Transverse colon (tissue), 4 donors: ENCODE data around the gene UBTF. TPM values are rescaled to one million over a fixed set of nuclear protein-coding genes. Genes with fewer than 3 reads are reported as not detected.

ENCODE experiments used
- DNase-seq: peaks from one replicate; pipeline ENCODE4 v3.0.0-alpha.2; 2019
- H3K27ac ChIP-seq, 4 donors: fragments of 200-600 bp; sonication (generic); 2 replicates each; pipeline ENCODE4 v1.5.1; 2016 to 2018; ENCODE audit warnings: inconsistent platforms in 4 of 4
- H3K27me3 ChIP-seq: fragments of 200-600 bp; sonication (generic); 2 replicates; pipeline ENCODE4 v1.5.1; 2017; ENCODE audit warnings: inconsistent platforms
- H3K36me3 ChIP-seq, 4 donors: fragments of 200-600 bp; sonication (generic); 2 replicates each; pipeline ENCODE4 v1.5.1; 2017 to 2019; ENCODE audit warnings: inconsistent platforms in 4 of 4
- H3K4me1 ChIP-seq, 4 donors: fragments of 200-600 bp; sonication (generic); 2 replicates each; pipeline ENCODE4 v1.5.1; 2017 to 2020; ENCODE audit warnings: inconsistent platforms in 4 of 4
- H3K4me3 ChIP-seq, 4 donors: fragments of 200-600 bp; sonication (generic); 1 replicate in 1 of 4; 2 replicates in 3 of 4; pipeline versions ENCODE4 v1.5.1 to v1.6.1; 2017 to 2019; ENCODE audit warnings: inconsistent platforms in 4 of 4
- H3K9me3 ChIP-seq, 2 donors: fragments of 200-600 bp; sonication (generic); 2 replicates each; pipeline ENCODE4 v1.5.1; 2017 to 2019; ENCODE audit warnings: inconsistent platforms in 2 of 2
- CTCF ChIP-seq, 5 experiments: fragments of 200-600 bp in 3 of 5; fragments of 450-650 bp in 2 of 5; sonication (generic) in 3 of 5; IDR thresholded peaks; 1 replicate in 2 of 5; 2 replicates in 3 of 5; pipeline ENCODE4 v1.5.1; 2016 to 2017; ENCODE audit warnings: antibody characterized with exemption in 5 of 5, inconsistent platforms in 3 of 5, mild to moderate bottlenecking in 2 of 5, moderate library complexity in 1 of 5
- EP300 ChIP-seq: sonication (generic); formaldehyde crosslinking; IDR thresholded peaks from one replicate; pipeline ENCODE4 v1.6.1; 2017; ENCODE audit warnings: antibody characterized with exemption, low read depth
- POLR2A ChIP-seq: fragments of 450-650 bp; IDR thresholded peaks from one replicate; pipeline ENCODE4 v1.6.1; 2016; ENCODE audit warnings: antibody characterized with exemption, mild to moderate bottlenecking, moderate library complexity
- POLR2AphosphoS5 ChIP-seq, 3 donors: sonication (generic); formaldehyde crosslinking; IDR thresholded peaks; one replicate each; pipeline ENCODE4 v1.6.1; 2016; ENCODE audit warnings: antibody characterized with exemption in 3 of 3
- WGBS, 2 donors: methylation state at CpG; one replicate each; pipeline ENCODE4 v1.1.5; 2018; ENCODE audit warnings: low coverage in 1 of 2; 5-methylcytosine and 5-hydroxymethylcytosine counted together
- in situ Hi-C, 4 donors: fragments of 200-750 bp; cut with MboI; loops; one replicate each; pipeline versions ENCODE4 v1.15.0 to v1.15.1; 2017; ENCODE audit warnings: low sequenced_read_pairs in 3 of 4, low pct_ligation_motif_present in 1 of 4, low pct_unique_long_range_greater_than_20kb in 1 of 4
- intact Hi-C: fragments of 100-400 bp; cut with DNase I; formaldehyde crosslinking; loops from one replicate; pipeline ENCODE4 v1.15.1; 2023; ENCODE audit warnings: low total_unique reads
- total RNA-seq, 4 donors: library from RNA; depleted of rRNA; stranded (reverse); fragments of >200 nt; gene quantifications; one replicate each; pipeline ENCODE4 v1.1.0, GENCODE V29; 2016

UBTF gene
- total RNA-seq, 4 donors from 2014 or later: 49.4 to 61.6 (median 60.4) TPM

GRCh38 chr17:44221862-44222111, 2.3 kb upstream of the UBTF start:
- 0% methylated on average over 17 of the region's 17 CpGs; no CpG with 5 or more reads in 1 of the 2 donors for WGBS, 2 donors
- intact Hi-C loops: no loop called here
- Histone ChIP-seq H3K4me3 (peak overlapping the region; percentile 25 to 98 (median 90)), H3K4me1 (peaks cover 25 to 41% (median 37%) of the 10 kb centered on the region in 4 donors), H3K9me3 (no peaks in the 10 kb centered on the region), H3K27ac (peak overlapping the region; percentile 99 to 100 (median 100)), H3K36me3 (no peaks in the 10 kb centered on the region), H3K27me3 (no peaks in the 10 kb centered on the region)
- TF ChIP-seq POLR2A (no peak), CTCF (IDR thresholded peaks at IDR 0.05) (no peak), POLR2AphosphoS5 (IDR thresholded peaks at IDR 0.05) (no peak), EP300 (no peak)
- no peak for DNase-seq
- in situ Hi-C loops: no loop called here

GRCh38 chr17:44221084-44221861, 1.8 kb upstream of the UBTF start:
- Histone ChIP-seq H3K9me3 (no peaks in the 10 kb centered on the region), H3K36me3 (peaks cover 0 to 2% (median under 1%) of the 10 kb centered on the region in 4 donors), H3K27me3 (no peaks in the 10 kb centered on the region), H3K27ac (peak overlapping the region; percentile 99 to 100 (median 100)), H3K4me3 (peak overlapping the region; percentile 25 to 98 (median 90)), H3K4me1 (peaks cover 30 to 45% (median 39%) of the 10 kb centered on the region in 4 donors)
- in situ Hi-C loops (no loop called here), intact Hi-C loops (no loop called here)
- peak in 1 of 5 experiments; percentile 19 for TF ChIP-seq CTCF (IDR thresholded peaks at IDR 0.05)
- peak in 2 of 3 donors; percentile 43 to 65 for TF ChIP-seq POLR2AphosphoS5 (IDR thresholded peaks at IDR 0.05)
- TF ChIP-seq POLR2A: peak; percentile 69
- no peak for TF ChIP-seq EP300
- WGBS, 2 donors: 0 to 1% methylated on average over 8 to 54 of the region's 54 CpGs
- peak; percentile 79 for DNase-seq

- peak overlapping the region; percentile 99 to 100 (median 100) for H3K27ac ChIP-seq
- peaks cover 31 to 45% (median 39%) of the 10 kb centered on the region in 4 donors for H3K4me1 ChIP-seq
- peaks cover 0 to 9% (median 5%) of the 10 kb centered on the region in 4 donors for H3K36me3 ChIP-seq
- no peaks in the 10 kb centered on the region for H3K27me3 ChIP-seq
- WGBS, 2 donors: 0% methylated on average over 1 to 63 of the region's 108 CpGs
- in situ Hi-C loops (no loop called here), intact Hi-C loops (no loop called here)
- no peaks in the 10 kb centered on the region for H3K9me3 ChIP-seq
- no peak for TF ChIP-seq CTCF (IDR thresholded peaks at IDR 0.05)
- peak; percentile 15 for TF ChIP-seq POLR2A
- H3K4me3 ChIP-seq: peak overlapping the region; percentile 84 to 98 (median 98)
- peak; percentile 42 for DNase-seq
These were observed 973 bp upstream of the UBTF start for GRCh38 chr17:44220213-44221083.

- peaks cover 31 to 42% (median 37%) of the 10 kb centered on the region in 4 donors for H3K4me1 ChIP-seq
- intact Hi-C loops: loop anchor here (2.0 kb wide), 1 partner anchor 106 kb away; the partner anchor contains the start of gene SLC25A39
- WGBS, 2 donors: 1% methylated on average over 22 of the region's 73 CpGs; no CpG with 5 or more reads in 1 of the 2 donors
- peak; percentile 69 for DNase-seq
- TF ChIP-seq POLR2A (peak; percentile 36), POLR2AphosphoS5 (IDR thresholded peaks at IDR 0.05) (peak in 2 of 3 donors; percentile 25 to 27), CTCF (IDR thresholded peaks at IDR 0.05) (peak; percentile 17 to 68 (median 48)), EP300 (no peak)
- peak overlapping the region; percentile 99 to 100 (median 100) for H3K27ac ChIP-seq
- H3K27me3 ChIP-seq: no peaks in the 10 kb centered on the region
- peaks cover 0 to 19% (median 7%) of the 10 kb centered on the region in 4 donors for H3K36me3 ChIP-seq
- in situ Hi-C loops: loop anchor here in 2 of 4 donors (5.0 to 10.0 kb wide), 2 partner anchors 106 to 113 kb away; partner anchors contain the start of gene SLC25A39 (in 1 of the 2)
- H3K9me3 ChIP-seq: no peaks in the 10 kb centered on the region
- peak overlapping the region; percentile 84 to 98 (median 98) for H3K4me3 ChIP-seq
These were observed 313 bp downstream of the UBTF start for GRCh38 chr17:44219108-44219615.
